Tibial nerve (tissue), 4 donors: Measurements from ENCODE around the gene GRIK3. TPM values are rescaled to one million over a fixed set of nuclear protein-coding genes. Genes with fewer than 3 reads are reported as not detected.

Experiments used
- DNase-seq, 2 donors: peaks; one replicate each; pipeline ENCODE4 v3.0.0-alpha.2; 2019; ENCODE audit warnings: low spot score in 2 of 2
- H3K27ac ChIP-seq, 4 donors: fragments of 200-600 bp; sonication (generic) in 3 of 4; one replicate each; pipeline ENCODE4 v1.5.1; 2017 to 2019; ENCODE audit warnings: mild to moderate bottlenecking in 1 of 4
- H3K27me3 ChIP-seq, 2 donors: fragments of 200-600 bp; sonication (generic) in 1 of 2; one replicate each; pipeline versions ENCODE4 v1.5.1 to v1.6.0; 2017 to 2019
- H3K36me3 ChIP-seq, 3 donors: fragments of 200-600 bp; sonication (generic); one replicate each; pipeline ENCODE4 v1.5.1; 2018 to 2019
- H3K4me1 ChIP-seq, 4 donors: fragments of 200-600 bp; sonication (generic) in 3 of 4; one replicate each; pipeline ENCODE4 v1.5.1; 2017 to 2019
- H3K4me3 ChIP-seq, 4 donors: fragments of 200-600 bp; sonication (generic) in 3 of 4; one replicate each; pipeline ENCODE4 v1.5.1; 2017 to 2019; ENCODE audit warnings: mild to moderate bottlenecking in 1 of 4, moderate library complexity in 1 of 4
- H3K9me3 ChIP-seq, 4 donors: fragments of 200-600 bp; sonication (generic) in 3 of 4; one replicate each; pipeline ENCODE4 v1.5.1; 2017 to 2019
- EP300 ChIP-seq, 2 donors: sonication (generic); formaldehyde crosslinking; IDR thresholded peaks; one replicate each; pipeline ENCODE4 v1.6.1; 2017; ENCODE audit warnings: antibody characterized with exemption in 2 of 2, mild to moderate bottlenecking in 1 of 2
- POLR2A ChIP-seq, 2 donors: fragments of 450-650 bp; IDR thresholded peaks; one replicate each; pipeline ENCODE4 v1.6.1; 2017; ENCODE audit warnings: antibody characterized with exemption in 2 of 2, mild to moderate bottlenecking in 2 of 2, moderate library complexity in 2 of 2
- WGBS, 2 donors: methylation state at CpG; one replicate each; pipeline ENCODE4 v1.1.5; 2018; 5-methylcytosine and 5-hydroxymethylcytosine counted together
- total RNA-seq, 4 donors: library from RNA; depleted of rRNA; stranded (reverse); fragments of >200 nt; gene quantifications; one replicate each; pipeline ENCODE4 v1.1.0, GENCODE V29; 2016
- TF ChIP-seq, protein P1 (sequence below), 5 experiments: fragments of 200-600 bp in 3 of 5; fragments of 450-650 bp in 2 of 5; sonication (generic) in 3 of 5; IDR thresholded peaks; one replicate each; pipeline ENCODE4 v1.5.1; 2016 to 2019; ENCODE audit warnings: antibody characterized with exemption in 5 of 5, mild to moderate bottlenecking in 3 of 5, moderate library complexity in 2 of 5

GRIK3 gene
- total RNA-seq, 4 donors from 2014 or later = 12.8 to 26.2 (median 21.7) TPM

DNA sequence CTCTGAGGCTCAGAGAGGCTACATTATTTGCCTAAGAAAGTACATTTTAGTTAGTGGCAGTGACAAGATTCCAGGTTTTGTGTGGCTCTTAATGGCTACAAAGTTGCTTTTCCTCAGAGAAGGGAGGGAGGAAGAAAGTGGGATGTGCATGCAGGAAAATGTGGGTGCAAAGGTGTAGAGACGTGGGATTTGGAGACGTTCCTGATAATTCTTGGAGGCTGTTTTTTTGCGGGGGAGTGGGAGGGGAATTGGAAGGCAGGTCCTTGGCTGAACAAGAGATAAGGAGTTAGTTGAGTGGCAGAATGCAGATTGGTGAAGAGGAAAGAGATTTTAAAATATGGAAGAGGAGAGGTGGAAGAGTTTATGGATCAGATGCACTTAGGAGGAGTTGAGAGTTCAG lies 258.1 kb downstream of the GRIK3 start:
- Histone ChIP-seq H3K4me1 (peaks cover 0 to 5% (median 0%) of the 10 kb centered on the region in 4 donors), H3K27me3 (peaks cover 0 to 27% of the 10 kb centered on the region in 2 donors), H3K9me3 (no peaks in the 10 kb centered on the region), H3K4me3 (no peak overlapping the region), H3K27ac (no peak overlapping the region), H3K36me3 (no peaks in the 10 kb centered on the region)
- no peak for DNase-seq
- TF ChIP-seq, protein P1, sequence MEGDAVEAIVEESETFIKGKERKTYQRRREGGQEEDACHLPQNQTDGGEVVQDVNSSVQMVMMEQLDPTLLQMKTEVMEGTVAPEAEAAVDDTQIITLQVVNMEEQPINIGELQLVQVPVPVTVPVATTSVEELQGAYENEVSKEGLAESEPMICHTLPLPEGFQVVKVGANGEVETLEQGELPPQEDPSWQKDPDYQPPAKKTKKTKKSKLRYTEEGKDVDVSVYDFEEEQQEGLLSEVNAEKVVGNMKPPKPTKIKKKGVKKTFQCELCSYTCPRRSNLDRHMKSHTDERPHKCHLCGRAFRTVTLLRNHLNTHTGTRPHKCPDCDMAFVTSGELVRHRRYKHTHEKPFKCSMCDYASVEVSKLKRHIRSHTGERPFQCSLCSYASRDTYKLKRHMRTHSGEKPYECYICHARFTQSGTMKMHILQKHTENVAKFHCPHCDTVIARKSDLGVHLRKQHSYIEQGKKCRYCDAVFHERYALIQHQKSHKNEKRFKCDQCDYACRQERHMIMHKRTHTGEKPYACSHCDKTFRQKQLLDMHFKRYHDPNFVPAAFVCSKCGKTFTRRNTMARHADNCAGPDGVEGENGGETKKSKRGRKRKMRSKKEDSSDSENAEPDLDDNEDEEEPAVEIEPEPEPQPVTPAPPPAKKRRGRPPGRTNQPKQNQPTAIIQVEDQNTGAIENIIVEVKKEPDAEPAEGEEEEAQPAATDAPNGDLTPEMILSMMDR (IDR thresholded peaks at IDR 0.05) = no peak
- no peak for TF ChIP-seq EP300 (IDR thresholded peaks at IDR 0.05)
- 47 to 53% methylated on average over 3 of the region's 3 CpGs for WGBS, 2 donors

GRCh38 chr1:36775716-36776115 lies 258.6 kb downstream of the GRIK3 start:
- Histone ChIP-seq H3K27ac (no peak overlapping the region), H3K36me3 (no peaks in the 10 kb centered on the region), H3K27me3 (peaks cover 0 to 31% of the 10 kb centered on the region in 2 donors), H3K4me3 (no peak overlapping the region), H3K4me1 (peaks cover 0 to 5% (median 0%) of the 10 kb centered on the region in 4 donors), H3K9me3 (no peaks in the 10 kb centered on the region)
- WGBS, 2 donors = 52 to 54% methylated on average over 2 of the region's 2 CpGs
- TF ChIP-seq, protein P1 (IDR thresholded peaks at IDR 0.05) = no peak
- TF ChIP-seq POLR2A (IDR thresholded peaks at IDR 0.05) (no peak), EP300 (IDR thresholded peaks at IDR 0.05) (no peak)
- no peak for DNase-seq

DNA sequence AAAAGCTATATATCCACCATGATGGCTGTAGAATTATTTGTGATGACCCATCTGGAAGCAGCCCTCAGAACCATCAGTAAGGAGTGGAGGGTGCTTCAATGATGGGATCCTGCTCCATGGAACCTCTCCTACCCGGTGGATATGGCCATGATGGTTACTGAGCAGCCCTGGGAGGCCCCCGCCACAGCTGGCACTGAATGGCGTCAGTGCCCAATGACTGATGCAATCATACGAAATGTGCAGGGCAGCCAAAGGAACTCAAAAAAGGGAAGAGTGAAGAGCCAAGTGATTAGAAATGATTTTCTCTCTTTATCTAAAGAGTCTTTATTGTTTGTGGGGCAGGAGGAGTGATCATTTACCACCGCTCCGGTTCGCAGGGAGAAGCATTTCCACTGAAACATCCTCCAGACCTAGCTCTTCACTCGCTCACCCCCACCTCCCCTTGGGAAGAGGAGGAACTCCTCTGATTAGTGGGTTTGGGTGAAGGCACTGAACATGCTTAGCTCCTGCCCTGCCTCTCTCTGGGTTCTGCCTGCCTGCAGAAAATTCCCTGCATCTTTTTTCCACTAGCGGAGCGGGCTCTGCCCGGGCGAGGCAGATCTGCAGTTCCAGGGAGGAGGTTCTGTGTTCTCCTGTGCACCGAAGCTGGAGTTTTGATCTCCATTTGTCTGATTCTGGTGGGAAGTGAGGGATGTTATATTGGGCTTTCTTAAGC lies 260.3 kb downstream of the GRIK3 start:
- H3K4me1 ChIP-seq = peaks cover 0 to 5% (median 0%) of the 10 kb centered on the region in 4 donors
- H3K36me3 ChIP-seq = no peaks in the 10 kb centered on the region
- DNase-seq = no peak
- H3K27ac ChIP-seq = no peak overlapping the region
- H3K27me3 ChIP-seq = peaks cover 0 to 39% of the 10 kb centered on the region in 2 donors
- 74 to 76% methylated on average over 13 of the region's 13 CpGs for WGBS, 2 donors
- no peaks in the 10 kb centered on the region for H3K9me3 ChIP-seq
- TF ChIP-seq, protein P1 (IDR thresholded peaks at IDR 0.05) = no peak
- TF ChIP-seq EP300 (IDR thresholded peaks at IDR 0.05) (no peak), POLR2A (IDR thresholded peaks at IDR 0.05) (no peak)
- no peak overlapping the region for H3K4me3 ChIP-seq

- Histone ChIP-seq H3K27me3 (peaks cover 0 to 39% of the 10 kb centered on the region in 2 donors), H3K4me1 (peaks cover 0 to 5% (median 0%) of the 10 kb centered on the region in 4 donors), H3K27ac (no peak overlapping the region), H3K36me3 (no peaks in the 10 kb centered on the region), H3K4me3 (no peak overlapping the region), H3K9me3 (no peaks in the 10 kb centered on the region)
- TF ChIP-seq EP300 (IDR thresholded peaks at IDR 0.05) (no peak), POLR2A (IDR thresholded peaks at IDR 0.05) (no peak)
- TF ChIP-seq, protein P1 (IDR thresholded peaks at IDR 0.05) = no peak
- DNase-seq = no peak
- 76 to 85% methylated on average over 8 of the region's 8 CpGs for WGBS, 2 donors
Measured at GRCh38 chr1:36772647-36773495, 261.4 kb downstream of the GRIK3 start.
